GM19468 (cell line): ENCODE measurements around the gene MYCN.

Experiments used
- ATAC-seq: cut with Tn5 transposase; IDR thresholded peaks from one replicate; pipeline ENCODE4 v1.9.1; 2021; ENCODE audit warnings: mild to moderate bottlenecking, moderate library complexity, moderate number of reproducible peaks; ENCODE audit not compliant: unreplicated experiment; ENCODE audit errors: extremely low read depth

The MYCN gene

GRCh38 chr2:15930589-15931318 lies 9.6 kb upstream of the MYCN start:
- no peak for ATAC-seq

- no peak for ATAC-seq
Observed at GRCh38 chr2:15931319-15931890, 8.9 kb upstream of the MYCN start.

DNA sequence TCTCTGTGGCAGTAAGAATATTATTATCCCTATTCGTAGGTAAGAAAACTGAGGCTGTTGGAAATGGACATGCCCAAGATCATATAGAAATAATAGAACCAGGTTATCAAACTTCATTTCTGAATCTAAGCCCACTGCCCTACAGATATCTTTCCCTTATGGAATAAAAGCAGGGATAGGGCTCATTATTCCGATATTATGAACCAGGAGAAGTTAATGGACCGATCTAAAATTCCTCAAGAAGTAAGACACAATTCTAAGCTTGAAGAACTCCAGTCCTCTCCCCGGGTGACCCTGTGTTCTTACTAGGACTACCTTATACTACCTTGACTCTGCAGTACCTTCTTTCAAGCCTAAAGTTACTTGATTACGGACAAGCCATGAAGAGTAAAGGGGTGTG lies 8.4 kb upstream of the MYCN start:
- no peak for ATAC-seq

- ATAC-seq = no peak
Observed at GRCh38 chr2:15932394-15933183, 7.8 kb upstream of the MYCN start.

GRCh38 chr2:15933184-15933845 lies 7.0 kb upstream of the MYCN start:
- no peak for ATAC-seq

- ATAC-seq = no peak
Observed at GRCh38 chr2:15934291-15934945, 5.9 kb upstream of the MYCN start.

- ATAC-seq = no peak
Observed at GRCh38 chr2:15935189-15935588, 5.2 kb upstream of the MYCN start.

- no peak for ATAC-seq
Observed at GRCh38 chr2:15935675-15936074, 4.7 kb upstream of the MYCN start.

GRCh38 chr2:15936277-15937104 lies 3.9 kb upstream of the MYCN start:
- no peak for ATAC-seq

DNA sequence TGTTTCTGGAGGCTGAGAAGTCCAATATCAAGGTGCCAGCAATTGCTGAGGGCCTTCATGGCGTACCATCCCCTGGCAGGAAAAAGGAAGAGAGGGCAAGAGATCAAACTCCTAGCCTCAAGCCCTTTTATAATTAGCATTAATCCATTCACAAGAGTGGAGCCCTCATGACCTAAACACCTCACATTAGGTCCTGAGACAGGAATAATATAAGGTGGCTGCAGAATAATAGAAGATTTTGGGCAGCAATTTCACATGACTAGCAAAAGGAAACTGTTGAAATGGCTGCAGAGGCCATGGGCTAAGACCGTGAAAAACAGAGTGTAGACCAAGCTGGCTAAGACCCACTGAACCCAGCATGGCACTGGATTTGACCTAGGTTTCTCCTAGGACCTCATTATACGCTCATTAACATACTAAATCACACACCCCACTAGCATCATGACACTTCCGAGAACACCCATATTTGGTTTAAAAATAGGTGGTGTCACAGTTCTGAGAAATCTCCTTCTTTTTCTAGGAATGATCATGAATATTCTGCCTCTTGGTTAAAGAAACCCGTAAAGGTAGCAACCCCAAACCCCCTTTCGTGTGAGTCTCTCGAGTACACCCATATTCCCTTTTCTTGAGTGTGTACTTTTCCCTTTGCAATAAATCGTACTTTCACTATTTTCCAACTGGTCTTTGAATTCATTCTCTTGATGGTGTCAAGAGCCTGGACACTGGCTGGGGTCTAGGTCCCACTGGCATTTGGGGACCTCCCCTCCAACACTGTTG lies 3.1 kb upstream of the MYCN start:
- no peak for ATAC-seq

DNA sequence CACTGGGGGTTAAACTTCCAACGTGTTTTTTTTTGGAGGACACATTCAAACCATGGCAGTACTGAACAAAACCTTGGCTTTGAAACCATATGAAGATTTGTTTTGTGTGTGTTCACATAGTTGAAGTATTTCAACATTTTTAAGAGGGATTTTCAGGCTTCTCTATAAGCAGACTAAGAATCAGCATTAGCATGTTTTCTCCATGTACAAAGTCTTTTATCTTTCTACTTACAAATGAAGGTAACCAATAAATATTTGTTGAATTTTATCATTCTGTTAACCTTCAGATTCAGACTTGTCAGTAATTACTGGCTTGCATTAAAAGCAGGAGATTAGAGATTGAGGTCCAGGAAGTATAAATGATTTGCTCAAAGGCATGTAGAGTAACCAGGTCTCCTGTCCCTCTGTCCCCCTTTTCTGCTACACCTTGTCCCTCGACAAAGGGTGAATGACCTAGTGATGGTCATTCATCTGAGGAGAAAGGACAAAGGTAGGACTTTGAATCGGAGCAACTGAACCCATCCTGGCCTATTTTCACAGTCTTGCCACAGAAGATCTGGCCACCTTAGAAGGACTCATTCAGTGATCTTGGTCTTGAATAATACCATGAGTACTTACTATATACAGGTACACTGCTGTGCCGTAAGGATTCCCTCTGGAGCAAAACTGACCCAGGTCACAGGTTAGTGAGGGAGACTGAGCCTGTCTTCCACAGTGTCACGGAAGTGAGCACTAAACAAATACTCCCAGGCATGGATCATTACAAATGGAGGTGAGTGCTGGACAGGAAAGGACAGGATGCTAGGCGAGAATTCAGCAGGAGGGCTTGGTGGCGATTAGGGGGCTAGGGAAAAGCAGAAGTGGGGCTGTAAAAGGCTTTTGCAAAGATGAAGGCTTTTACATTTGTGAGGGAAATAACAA lies 2.2 kb upstream of the MYCN start:
- ATAC-seq = no peak

GRCh38 chr2:15938803-15939555 lies 1.4 kb upstream of the MYCN start:
- ATAC-seq = no peak

DNA sequence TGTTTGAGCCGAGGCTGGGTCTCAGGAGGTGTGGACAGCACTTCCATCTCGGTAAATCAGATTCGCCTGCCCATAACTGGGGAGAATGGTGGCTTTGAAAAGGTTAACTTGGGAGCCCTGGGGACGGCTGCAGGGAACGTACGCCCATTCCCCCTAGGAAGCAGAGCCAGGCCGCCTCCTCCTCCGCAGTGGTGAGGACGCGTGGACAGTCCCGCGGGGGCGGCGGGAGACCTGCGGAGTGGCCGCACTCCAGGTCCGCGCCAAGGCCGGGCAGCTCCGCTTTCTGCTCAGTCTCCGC lies 845 bp upstream of the MYCN start:
- no peak for ATAC-seq

GRCh38 chr2:15940661-15941480 lies 521 bp downstream of the MYCN start:
- ATAC-seq = no peak

DNA sequence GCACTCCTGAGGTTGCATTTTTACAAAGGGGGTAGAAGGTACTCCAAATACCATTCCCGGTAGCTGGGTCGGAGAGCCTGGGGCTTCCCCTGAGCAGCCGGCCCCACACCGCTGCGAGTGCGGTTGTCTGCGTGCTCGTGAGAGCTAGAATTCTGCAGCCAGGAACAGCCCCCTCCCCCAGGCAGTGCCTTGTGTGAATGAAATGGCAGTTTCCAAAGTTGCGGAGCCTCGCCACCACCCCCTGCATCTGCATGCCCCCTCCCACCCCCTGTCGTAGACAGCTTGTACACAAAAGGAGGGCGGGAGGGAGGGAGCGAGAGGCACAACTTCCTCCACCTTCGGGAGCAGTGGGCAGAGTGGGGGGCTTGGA lies 1.1 kb downstream of the MYCN start:
- ATAC-seq = no peak

- ATAC-seq = no peak
Observed at GRCh38 chr2:15941871-15942710, 1.7 kb downstream of the MYCN start.
